Measurements from ENCODE around the gene KCNG1. TPM values are rescaled to one million over a fixed set of nuclear protein-coding genes. Genes with fewer than 3 reads are reported as not detected.
A peak's percentile ranks its signal among the peaks of the same experiment; 100 is the strongest.
"Not testable (repeated sequence)": the region's sequence is repeated elsewhere in the genome, so short reads cannot be mapped to it uniquely, and the experiment has no call there.

KCNG1 gene
- polyA plus RNA-seq, 6 donors from 2014 or later = 32.3 to 184 (median 107) TPM

DNA sequence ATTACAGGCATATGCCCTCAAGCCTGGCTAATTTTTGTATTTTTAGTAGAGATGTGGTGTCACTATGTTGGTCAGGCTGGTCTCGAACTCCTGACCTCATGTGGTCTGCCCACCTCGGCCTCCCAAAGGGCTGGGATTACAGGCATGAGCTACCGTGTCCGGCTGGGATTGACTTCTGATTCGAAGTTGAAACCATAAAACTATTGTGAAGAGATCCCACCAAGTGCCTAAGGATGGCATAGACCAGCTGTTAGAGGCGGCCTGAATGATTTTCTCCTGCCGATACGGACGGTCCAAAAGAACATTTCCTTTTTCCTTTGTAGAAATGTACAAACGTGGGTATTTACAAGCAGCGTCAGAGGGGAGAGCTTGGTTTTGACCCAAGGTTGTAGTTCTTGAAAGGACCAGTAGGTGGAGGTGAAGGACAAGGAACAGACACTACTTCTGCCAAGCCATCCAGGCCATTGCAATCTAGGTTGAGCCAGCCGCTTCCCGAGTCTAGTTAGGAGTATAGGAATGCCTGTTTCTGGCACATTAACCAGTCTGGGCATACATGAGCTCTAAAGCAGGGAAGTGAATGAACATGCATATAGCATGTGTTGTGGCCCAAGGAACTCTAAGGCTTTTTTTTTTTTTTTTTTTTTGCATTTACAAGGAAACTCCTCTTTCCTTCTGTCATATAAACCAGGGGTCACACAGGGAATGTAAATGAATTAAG lies 35.3 kb downstream of the KCNG1 start:
- peak; percentile 79 to 83 for ATAC-seq (ENCODE audit: low read depth in 2 of 2)
- peak; percentile 71 for DNase-seq
- Mint-ChIP-seq H3K4me3 (no peak overlapping the region), H3K27me3 (peaks cover 25 to 33% (median 29%) of the 10 kb centered on the region in 3 donors), H3K9me3 (peaks cover 0 to 1% (median 0%) of the 10 kb centered on the region in 7 donors), H3K27ac (peak overlapping the region in 1 of 6 donors; percentile 57), H3K4me1 (peaks cover 0 to 17% (median under 1%) of the 10 kb centered on the region in 3 donors), H3K36me3 (no peaks in the 10 kb centered on the region)

- no peaks in the 10 kb centered on the region for H3K36me3 Mint-ChIP-seq
- no peaks in the 10 kb centered on the region for H3K9me3 Mint-ChIP-seq
- DNase-seq (no peak), ATAC-seq (ENCODE audit: low read depth in 2 of 2) (no peak)
- peaks cover 5 to 15% (median 12%) of the 10 kb centered on the region in 3 donors for H3K4me1 Mint-ChIP-seq
- H3K27ac Mint-ChIP-seq = no peak overlapping the region
- H3K27me3 Mint-ChIP-seq = peaks cover 47 to 51% (median 50%) of the 10 kb centered on the region in 3 donors
- H3K4me3 Mint-ChIP-seq = no peak overlapping the region
Measured at GRCh38 chr20:50983321-50983720, 39.6 kb downstream of the KCNG1 start.

GRCh38 chr20:50982363-50982762 lies 40.5 kb downstream of the KCNG1 start:
- peaks cover 5 to 12% (median 8%) of the 10 kb centered on the region in 3 donors for H3K4me1 Mint-ChIP-seq
- H3K36me3 Mint-ChIP-seq = no peaks in the 10 kb centered on the region
- no peaks in the 10 kb centered on the region for H3K9me3 Mint-ChIP-seq
- no peak overlapping the region for H3K27ac Mint-ChIP-seq
- DNase-seq (no peak), ATAC-seq (ENCODE audit: low read depth in 2 of 2) (peak in 1 of 2 donors; percentile 45)
- no peak overlapping the region for H3K4me3 Mint-ChIP-seq
- H3K27me3 Mint-ChIP-seq = peaks cover 43 to 56% (median 45%) of the 10 kb centered on the region in 3 donors

DNA sequence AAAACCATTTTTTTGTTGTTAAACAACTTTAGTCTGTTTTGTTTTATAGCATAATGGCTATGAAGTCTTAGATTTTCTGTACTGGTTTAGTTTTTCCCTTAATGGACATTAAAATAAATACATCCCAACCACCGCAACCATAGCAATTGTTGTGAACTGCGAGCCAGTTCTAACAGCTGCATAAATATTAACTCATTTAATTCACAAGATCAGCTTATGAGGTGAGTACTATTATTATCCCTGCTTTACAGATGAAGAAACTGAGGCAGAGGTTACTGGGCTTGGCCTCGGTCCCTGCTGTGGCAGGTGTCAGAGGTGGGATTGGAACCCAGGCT lies 41.2 kb downstream of the KCNG1 start:
- no peak for DNase-seq
- Mint-ChIP-seq H3K27ac (no peak overlapping the region), H3K27me3 (peaks cover 36 to 55% (median 41%) of the 10 kb centered on the region in 3 donors), H3K36me3 (no peaks in the 10 kb centered on the region), H3K4me3 (no peak overlapping the region), H3K4me1 (peaks cover 5 to 12% (median 8%) of the 10 kb centered on the region in 3 donors), H3K9me3 (no peaks in the 10 kb centered on the region)
- ATAC-seq (ENCODE audit: low read depth in 2 of 2) = no peak

- Mint-ChIP-seq H3K4me1 (peaks cover 5 to 12% (median 8%) of the 10 kb centered on the region in 3 donors), H3K9me3 (no peaks in the 10 kb centered on the region), H3K36me3 (no peaks in the 10 kb centered on the region), H3K4me3 (peak overlapping the region in 2 of 8 donors; percentile 35 to 44), H3K27ac (peak overlapping the region in 1 of 6 donors; percentile 12), H3K27me3 (peaks cover 30 to 56% (median 35%) of the 10 kb centered on the region in 3 donors)
- DNase-seq = peak; percentile 61
- ATAC-seq (ENCODE audit: low read depth in 2 of 2) = peak; percentile 65 to 66
Measured at GRCh38 chr20:50980851-50981713, 41.8 kb downstream of the KCNG1 start.

- Mint-ChIP-seq H3K27me3 (peaks cover 34 to 65% (median 36%) of the 10 kb centered on the region in 3 donors), H3K4me1 (peaks cover 5 to 12% (median 8%) of the 10 kb centered on the region in 3 donors), H3K36me3 (no peaks in the 10 kb centered on the region), H3K9me3 (no peaks in the 10 kb centered on the region), H3K27ac (peak overlapping the region in 2 of 6 donors; percentile 5 to 12), H3K4me3 (no peak overlapping the region)
- DNase-seq (no peak), ATAC-seq (ENCODE audit: low read depth in 2 of 2) (no peak)
Measured at GRCh38 chr20:50980071-50980681, 42.7 kb downstream of the KCNG1 start.

DNA sequence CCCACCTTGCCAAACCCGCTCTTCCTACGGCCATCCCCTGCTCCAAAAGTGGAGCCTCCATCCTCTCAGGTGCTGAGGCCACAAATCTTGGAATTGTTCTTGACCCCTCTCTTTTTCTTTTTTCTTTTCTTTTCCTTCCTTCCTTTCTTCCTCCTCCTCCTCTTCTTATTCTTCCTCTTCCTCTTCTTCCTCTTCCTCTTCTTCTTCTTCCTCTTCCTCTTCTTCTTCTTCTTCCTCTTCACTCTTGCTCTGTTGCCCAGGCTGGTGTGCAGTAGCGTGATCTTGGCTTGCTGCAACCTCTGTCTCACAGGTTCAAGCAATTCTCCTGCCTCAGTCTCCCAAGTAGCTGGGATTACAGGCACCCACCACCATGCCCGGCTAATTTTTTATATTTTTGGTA lies 44.4 kb downstream of the KCNG1 start:
- not testable (repeated sequence) for H3K27ac Mint-ChIP-seq; ATAC-seq (ENCODE audit: low read depth in 2 of 2)

DNA sequence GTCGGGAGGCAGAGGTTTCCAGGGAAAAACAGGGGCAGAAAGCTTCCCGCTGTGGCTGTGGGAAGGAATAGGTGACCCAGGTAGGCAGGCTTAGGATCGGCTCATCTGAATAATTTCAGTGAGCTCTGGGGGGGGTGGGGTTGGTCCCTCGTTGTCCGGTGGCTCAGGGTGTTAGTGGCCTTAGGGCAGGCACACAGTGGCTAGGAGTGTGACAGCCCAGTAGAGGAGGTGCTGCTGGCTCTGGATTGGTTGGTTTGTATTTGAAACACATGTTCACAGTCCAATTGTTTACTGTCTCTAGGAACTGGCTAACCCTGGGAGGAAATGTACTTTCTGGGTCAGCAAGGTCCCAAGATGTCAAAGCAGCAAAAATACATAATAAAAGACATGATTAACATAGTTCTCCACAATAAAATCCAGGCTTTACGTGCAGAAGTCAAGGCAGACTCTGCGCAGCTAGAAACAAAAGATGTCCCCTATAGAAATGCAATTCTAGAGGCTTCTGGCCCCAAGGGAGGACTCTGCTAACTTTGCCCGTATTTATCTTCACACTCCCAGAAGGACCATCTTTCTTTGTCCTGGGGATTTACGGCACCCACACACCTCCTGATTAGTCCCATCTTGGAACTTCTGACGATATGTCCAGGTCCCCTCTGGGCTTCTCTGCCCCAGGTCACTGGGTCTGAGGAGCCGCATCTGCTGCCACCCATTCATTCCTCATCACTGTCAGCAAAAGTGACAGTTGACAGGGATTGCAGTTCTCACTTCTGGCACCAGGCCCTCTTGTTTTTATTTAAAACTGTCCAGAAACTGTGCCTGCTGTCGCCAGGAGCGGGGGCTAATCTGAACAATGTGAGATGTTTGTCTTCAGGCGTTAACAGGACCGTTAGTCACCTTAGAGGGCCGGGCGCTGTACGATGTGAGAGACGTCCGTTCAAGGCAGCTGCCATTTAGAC lies 45.6 kb downstream of the KCNG1 start:
- Mint-ChIP-seq H3K4me1 (peaks cover 5 to 12% (median 8%) of the 10 kb centered on the region in 3 donors), H3K4me3 (peak overlapping the region in 1 of 8 donors; percentile 47)

More for the DNA sequence above, 44.4 kb downstream of the KCNG1 start:
- Mint-ChIP-seq H3K4me1 (peaks cover 5 to 12% (median 8%) of the 10 kb centered on the region in 3 donors), H3K4me3 (peak overlapping the region in 1 of 8 donors; percentile 43), H3K27me3 (peaks cover 31 to 64% (median 32%) of the 10 kb centered on the region in 3 donors)
- H3K9me3 Mint-ChIP-seq, H3K36me3 Mint-ChIP-seq, DNase-seq: not testable (repeated sequence)

GRCh38 chr20:50975701-50976330 lies 47.1 kb downstream of the KCNG1 start:
- no peak for ATAC-seq (ENCODE audit: low read depth in 2 of 2)
- Mint-ChIP-seq H3K4me3 (no peak overlapping the region), H3K9me3 (no peaks in the 10 kb centered on the region), H3K27ac (peak overlapping the region in 1 of 6 donors; percentile 48), H3K4me1 (peaks cover 0 to 12% (median 2%) of the 10 kb centered on the region in 3 donors), H3K36me3 (no peaks in the 10 kb centered on the region), H3K27me3 (peaks cover 27 to 55% (median 33%) of the 10 kb centered on the region in 3 donors)
- no peak for DNase-seq

More for the DNA sequence above, 45.6 kb downstream of the KCNG1 start:
- DNase-seq (no peak), ATAC-seq (ENCODE audit: low read depth in 2 of 2) (no peak)
- Mint-ChIP-seq H3K36me3 (no peaks in the 10 kb centered on the region), H3K27ac (no peak overlapping the region), H3K27me3 (peaks cover 29 to 52% (median 32%) of the 10 kb centered on the region in 3 donors), H3K9me3 (no peaks in the 10 kb centered on the region)

GRCh38 chr20:50969912-50970311 lies 53.0 kb downstream of the KCNG1 start:
- H3K4me1 Mint-ChIP-seq = peaks cover 0 to under 1% (median 0%) of the 10 kb centered on the region in 3 donors
- no peaks in the 10 kb centered on the region for H3K9me3 Mint-ChIP-seq
- no peak for ATAC-seq (ENCODE audit: low read depth in 2 of 2)
- H3K27me3 Mint-ChIP-seq = peaks cover 14 to 28% (median 17%) of the 10 kb centered on the region in 3 donors
- no peaks in the 10 kb centered on the region for H3K36me3 Mint-ChIP-seq
- H3K27ac Mint-ChIP-seq = no peak overlapping the region
- H3K4me3 Mint-ChIP-seq = no peak overlapping the region
- DNase-seq = no peak

DNA sequence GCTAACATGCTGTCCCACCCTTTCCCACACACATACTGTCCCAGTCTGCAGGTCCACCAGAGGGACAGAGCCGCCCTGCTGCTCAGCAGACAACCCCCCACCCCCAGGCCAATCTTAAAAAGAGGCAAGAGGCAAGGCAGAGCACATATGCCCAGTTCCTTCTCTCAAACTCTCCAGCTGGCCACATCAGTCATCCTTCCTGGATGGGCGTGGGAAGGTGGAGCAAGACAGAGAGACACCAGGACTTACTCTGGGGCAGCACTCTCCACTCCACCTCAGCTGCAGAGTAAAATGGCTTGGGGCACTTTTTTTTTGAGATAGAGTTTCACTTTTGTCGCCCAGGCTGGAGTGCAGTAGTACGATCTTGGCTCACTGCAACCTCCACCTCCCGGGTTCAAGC lies 53.5 kb downstream of the KCNG1 start:
- ATAC-seq (ENCODE audit: low read depth in 2 of 2) (no peak), DNase-seq (no peak)
- peak overlapping the region in 1 of 8 donors; percentile 47 for H3K4me3 Mint-ChIP-seq
- no peaks in the 10 kb centered on the region for H3K9me3 Mint-ChIP-seq
- H3K36me3 Mint-ChIP-seq = no peaks in the 10 kb centered on the region
- H3K27me3 Mint-ChIP-seq = peaks cover 10 to 28% (median 17%) of the 10 kb centered on the region in 3 donors
- H3K4me1 Mint-ChIP-seq = peaks cover 0 to 3% (median 0%) of the 10 kb centered on the region in 3 donors
- H3K27ac Mint-ChIP-seq = no peak overlapping the region

- Mint-ChIP-seq H3K4me3 (no peak overlapping the region), H3K27me3 (peaks cover 9 to 26% (median 17%) of the 10 kb centered on the region in 3 donors), H3K27ac (no peak overlapping the region), H3K36me3 (no peaks in the 10 kb centered on the region), H3K9me3 (no peaks in the 10 kb centered on the region), H3K4me1 (peaks cover 0 to 3% (median 0%) of the 10 kb centered on the region in 3 donors)
- ATAC-seq (ENCODE audit: low read depth in 2 of 2) (no peak), DNase-seq (no peak)
Measured at GRCh38 chr20:50968289-50968688, 54.6 kb downstream of the KCNG1 start.
